ENCODE results near the gene TMEM53.

DNA sequence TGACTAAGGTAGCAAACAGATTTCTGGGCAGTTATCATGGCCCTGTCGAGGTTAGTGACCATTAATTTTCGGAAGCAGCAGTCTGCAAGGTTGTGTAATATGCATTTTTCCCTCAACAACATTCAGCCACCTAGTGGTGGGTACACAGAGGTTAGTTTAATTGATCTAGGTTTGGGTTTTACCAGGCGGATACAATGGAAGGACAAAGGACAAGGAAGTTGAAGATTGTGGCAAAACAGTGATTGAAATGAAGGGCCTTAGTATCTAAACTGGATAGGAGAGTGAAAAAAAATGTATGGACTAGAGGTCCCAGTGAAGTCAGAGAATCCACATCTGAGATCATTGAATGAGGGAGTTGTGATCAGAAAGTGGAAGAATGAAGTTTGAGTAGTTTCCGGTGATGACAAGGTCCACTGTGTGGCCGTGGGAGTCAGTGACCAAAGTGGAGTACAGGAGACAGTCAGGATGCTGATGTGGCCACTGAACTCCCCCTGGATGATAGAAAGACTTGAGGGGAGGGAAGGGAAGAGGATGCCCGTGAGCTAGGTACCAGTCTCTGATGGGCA lies 3.0 kb upstream of the TMEM53 start:
- TF ChIP-seq POLR2AphosphoS5 (IDR thresholded peaks at IDR 0.05; ENCODE audit: low read depth, low read length) (no peak), TAF1 (IDR thresholded peaks at IDR 0.05; ENCODE audit: borderline replicate concordance, low read depth, low read length) (no peak), POLR2A (IDR thresholded peaks at IDR 0.05; ENCODE audit: low read depth, low read length) (no peak)

Measured in GM12892 (cell line).